ENCODE data around the gene SCARB1.

DNA sequence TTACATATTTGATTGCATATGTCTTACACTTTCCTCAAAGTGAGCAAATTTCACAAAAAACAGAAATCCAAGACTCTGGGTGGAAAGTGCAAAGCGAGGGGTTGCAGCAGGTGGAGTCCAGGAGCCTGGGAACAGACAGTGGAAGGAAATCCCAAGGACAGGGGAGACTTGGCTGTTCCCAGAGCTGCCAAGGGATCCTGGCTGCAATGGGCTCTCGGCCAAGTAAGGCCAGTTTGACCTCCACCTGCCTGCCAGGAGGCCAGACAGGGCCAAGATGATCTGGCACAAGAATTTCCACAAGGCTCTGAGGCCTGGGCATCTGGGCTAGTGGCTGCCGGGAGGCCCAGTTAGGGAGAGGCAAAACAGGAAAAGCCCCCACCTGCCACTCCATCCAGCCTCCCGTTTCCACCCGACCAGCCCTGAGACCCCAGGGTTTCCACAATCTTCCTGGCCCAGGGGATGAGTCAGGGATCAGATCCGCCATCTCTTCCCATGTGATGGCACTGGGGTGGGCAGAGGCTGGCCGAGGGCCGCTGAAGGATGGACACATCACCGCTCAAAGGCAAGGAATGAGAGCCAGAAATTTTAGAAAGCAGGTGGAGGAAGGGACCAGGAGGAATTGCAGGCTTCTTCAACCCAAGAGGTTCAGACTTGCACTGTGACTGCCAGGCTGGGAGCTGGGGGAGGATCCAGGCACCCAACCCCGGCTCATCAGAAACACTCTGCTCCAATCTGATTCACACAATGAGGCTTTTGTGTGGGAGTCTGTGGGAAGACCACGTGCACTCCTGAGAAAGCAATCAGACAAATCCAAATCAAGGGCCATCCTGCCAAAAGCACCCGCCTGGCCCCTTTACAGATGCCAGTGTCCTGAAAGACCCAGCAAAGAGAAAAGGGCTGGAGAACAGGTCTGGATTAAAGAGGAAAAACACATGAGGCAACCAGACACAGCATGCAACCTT, 16.3 kb downstream of the SCARB1 start:
- TF ChIP-seq EZH2 (optimal IDR thresholded peaks at IDR 0.05; ENCODE audit: low read depth, low read length) (no peak), EZH2phosphoT487 (IDR thresholded peaks at IDR 0.05; ENCODE audit: low read length) (no peak)
- TF ChIP-seq, protein P1, sequence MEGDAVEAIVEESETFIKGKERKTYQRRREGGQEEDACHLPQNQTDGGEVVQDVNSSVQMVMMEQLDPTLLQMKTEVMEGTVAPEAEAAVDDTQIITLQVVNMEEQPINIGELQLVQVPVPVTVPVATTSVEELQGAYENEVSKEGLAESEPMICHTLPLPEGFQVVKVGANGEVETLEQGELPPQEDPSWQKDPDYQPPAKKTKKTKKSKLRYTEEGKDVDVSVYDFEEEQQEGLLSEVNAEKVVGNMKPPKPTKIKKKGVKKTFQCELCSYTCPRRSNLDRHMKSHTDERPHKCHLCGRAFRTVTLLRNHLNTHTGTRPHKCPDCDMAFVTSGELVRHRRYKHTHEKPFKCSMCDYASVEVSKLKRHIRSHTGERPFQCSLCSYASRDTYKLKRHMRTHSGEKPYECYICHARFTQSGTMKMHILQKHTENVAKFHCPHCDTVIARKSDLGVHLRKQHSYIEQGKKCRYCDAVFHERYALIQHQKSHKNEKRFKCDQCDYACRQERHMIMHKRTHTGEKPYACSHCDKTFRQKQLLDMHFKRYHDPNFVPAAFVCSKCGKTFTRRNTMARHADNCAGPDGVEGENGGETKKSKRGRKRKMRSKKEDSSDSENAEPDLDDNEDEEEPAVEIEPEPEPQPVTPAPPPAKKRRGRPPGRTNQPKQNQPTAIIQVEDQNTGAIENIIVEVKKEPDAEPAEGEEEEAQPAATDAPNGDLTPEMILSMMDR (IDR thresholded peaks at IDR 0.05; ENCODE audit: low read length) = no peak
